BE2C (cell line): Measurements from ENCODE around the gene SLF2.

Experiments
- DNase-seq: peaks from one replicate; pipeline ENCODE4 v3.0.0-alpha.2; 2020
- H3K27me3 ChIP-seq: fragments of 250-450 bp; sonication (Bioruptor Pico); 2 replicates; pipeline ENCODE4 v1.5.1; 2020; ENCODE audit warnings: mild to moderate bottlenecking
- H3K36me3 ChIP-seq: fragments of 250-450 bp; sonication (Bioruptor Pico); 2 replicates; pipeline ENCODE4 v1.5.1; 2020; ENCODE audit warnings: mild to moderate bottlenecking
- H3K4me1 ChIP-seq: fragments of 250-450 bp; sonication (Bioruptor Pico); 2 replicates; pipeline ENCODE4 v1.5.1; 2020
- H3K4me3 ChIP-seq: 2 replicates; pipeline ENCODE4 v1.5.1; 2011; ENCODE audit warnings: low read depth, low read length
- H3K9me3 ChIP-seq: fragments of 250-450 bp; sonication (Bioruptor Pico); 2 replicates; pipeline ENCODE4 v1.5.1; 2020
- TF ChIP-seq, protein P1 (sequence below): IDR thresholded peaks from 2 replicates; pipeline ENCODE4 v1.5.1; 2012; ENCODE audit warnings: mild to moderate bottlenecking, low read depth, low read length

Gene SLF2

DNA sequence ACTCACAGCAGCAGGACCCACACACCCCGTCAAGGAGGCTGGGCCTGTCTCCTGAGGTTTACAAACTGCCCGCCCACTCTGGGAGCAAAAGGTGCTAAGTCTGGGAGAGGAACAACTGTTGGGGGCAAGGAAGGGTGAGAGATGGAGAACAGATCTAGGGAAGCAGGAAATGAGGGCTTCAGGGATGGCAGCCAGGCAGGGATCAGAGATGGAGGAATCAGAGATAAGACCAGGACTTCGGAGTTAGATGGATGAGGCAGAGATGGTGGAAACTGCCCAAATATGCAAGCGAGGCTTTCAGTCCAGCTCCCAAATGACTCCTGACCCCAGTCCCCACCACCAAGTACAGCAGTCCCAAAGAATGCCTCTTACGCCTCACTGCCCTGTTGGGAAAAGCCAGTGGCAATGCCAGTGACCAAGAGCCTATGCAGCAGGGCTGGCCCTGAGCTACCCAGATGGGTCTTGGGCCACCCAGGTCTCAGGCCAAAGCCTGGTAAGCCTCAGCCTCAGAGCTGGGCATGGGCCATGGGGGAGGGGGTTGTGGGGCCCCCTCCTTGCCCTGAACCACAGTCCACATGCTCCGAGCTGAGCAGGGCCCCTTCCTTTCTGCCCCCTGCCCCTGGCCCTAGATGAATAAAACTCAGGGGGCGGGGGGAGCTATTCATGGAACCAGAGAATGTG, 39.5 kb upstream of the SLF2 start:
- Histone ChIP-seq H3K9me3 (no peaks in the 10 kb centered on the region), H3K36me3 (no peaks in the 10 kb centered on the region), H3K4me1 (peaks cover 5% of the 10 kb centered on the region), H3K4me3 (no peak overlapping the region), H3K27me3 (no peaks in the 10 kb centered on the region)
- TF ChIP-seq, protein P1, sequence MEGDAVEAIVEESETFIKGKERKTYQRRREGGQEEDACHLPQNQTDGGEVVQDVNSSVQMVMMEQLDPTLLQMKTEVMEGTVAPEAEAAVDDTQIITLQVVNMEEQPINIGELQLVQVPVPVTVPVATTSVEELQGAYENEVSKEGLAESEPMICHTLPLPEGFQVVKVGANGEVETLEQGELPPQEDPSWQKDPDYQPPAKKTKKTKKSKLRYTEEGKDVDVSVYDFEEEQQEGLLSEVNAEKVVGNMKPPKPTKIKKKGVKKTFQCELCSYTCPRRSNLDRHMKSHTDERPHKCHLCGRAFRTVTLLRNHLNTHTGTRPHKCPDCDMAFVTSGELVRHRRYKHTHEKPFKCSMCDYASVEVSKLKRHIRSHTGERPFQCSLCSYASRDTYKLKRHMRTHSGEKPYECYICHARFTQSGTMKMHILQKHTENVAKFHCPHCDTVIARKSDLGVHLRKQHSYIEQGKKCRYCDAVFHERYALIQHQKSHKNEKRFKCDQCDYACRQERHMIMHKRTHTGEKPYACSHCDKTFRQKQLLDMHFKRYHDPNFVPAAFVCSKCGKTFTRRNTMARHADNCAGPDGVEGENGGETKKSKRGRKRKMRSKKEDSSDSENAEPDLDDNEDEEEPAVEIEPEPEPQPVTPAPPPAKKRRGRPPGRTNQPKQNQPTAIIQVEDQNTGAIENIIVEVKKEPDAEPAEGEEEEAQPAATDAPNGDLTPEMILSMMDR, result no peak
- DNase-seq, result no peak

DNA sequence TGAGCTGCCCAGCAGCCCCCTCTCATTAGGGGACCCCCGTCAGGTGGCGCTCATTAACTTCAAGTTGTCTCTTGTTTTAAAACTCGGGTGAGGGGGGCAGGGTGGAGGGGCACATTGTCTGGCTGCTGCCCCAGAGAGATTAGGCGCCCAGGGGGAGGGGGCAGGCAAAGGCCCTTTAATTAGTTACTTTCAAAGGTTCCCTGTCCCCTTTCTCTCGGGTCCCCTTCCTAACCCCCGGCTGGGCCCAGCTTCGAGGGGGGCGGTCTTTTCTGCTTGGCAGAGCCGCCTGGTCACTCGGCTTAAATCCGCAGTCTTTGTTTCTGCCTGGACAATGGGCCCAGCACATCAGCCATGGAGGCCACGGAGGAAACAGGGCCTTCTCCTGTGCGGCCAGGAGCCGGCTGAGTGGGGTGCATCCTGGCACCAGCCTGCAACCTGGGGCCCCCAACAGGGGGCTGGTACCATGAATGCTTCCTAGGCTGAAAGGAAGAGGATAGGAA, 38.9 kb upstream of the SLF2 start:
- peaks cover 9% of the 10 kb centered on the region for H3K4me1 ChIP-seq
- no peak for DNase-seq
- no peak overlapping the region for H3K4me3 ChIP-seq
- TF ChIP-seq, protein P1, result no peak
- no peaks in the 10 kb centered on the region for H3K9me3 ChIP-seq
- H3K27me3 ChIP-seq, result no peaks in the 10 kb centered on the region
- no peaks in the 10 kb centered on the region for H3K36me3 ChIP-seq

DNA sequence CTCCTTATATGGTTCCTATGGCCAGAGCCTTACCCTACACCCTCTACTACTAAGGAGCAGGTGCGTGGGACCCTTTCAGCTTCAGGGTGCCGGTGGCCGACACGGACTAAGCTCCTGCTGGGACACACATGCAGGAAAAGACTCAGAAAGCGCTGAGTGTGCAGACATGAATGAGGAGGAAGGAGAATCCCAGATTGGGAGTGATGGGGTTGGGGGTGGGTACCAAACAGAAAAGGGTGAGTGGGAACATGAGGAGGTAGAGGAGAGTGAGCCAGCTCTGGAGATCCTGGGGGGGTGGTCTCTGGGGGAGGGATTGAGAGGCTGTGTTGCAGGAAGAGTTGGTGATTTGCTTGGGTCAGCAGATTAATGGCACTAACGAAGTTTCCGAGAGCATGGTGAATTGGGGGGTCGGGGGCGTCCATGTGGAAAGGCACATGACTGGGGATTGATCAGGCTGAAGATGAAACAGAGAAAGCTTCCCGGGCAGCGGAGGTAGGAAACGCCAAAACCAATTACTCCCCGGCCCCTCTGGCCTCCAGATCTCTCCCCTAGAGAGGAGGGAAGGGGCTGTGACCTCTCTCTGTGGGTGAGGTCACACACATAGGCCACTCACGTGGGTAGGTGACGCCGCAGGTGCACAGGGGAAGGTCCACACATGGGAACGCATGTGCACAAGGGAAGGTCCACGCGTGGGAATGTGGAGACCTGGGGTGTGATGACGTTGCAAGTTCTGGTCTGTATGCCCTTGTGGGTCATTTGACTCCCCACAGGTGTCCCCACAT, 37.9 kb upstream of the SLF2 start:
- H3K36me3 ChIP-seq, result no peaks in the 10 kb centered on the region
- DNase-seq, result no peak
- no peak overlapping the region for H3K4me3 ChIP-seq
- H3K27me3 ChIP-seq, result no peaks in the 10 kb centered on the region
- TF ChIP-seq, protein P1, result no peak
- H3K4me1 ChIP-seq, result peaks cover 9% of the 10 kb centered on the region
- H3K9me3 ChIP-seq, result no peaks in the 10 kb centered on the region

DNA sequence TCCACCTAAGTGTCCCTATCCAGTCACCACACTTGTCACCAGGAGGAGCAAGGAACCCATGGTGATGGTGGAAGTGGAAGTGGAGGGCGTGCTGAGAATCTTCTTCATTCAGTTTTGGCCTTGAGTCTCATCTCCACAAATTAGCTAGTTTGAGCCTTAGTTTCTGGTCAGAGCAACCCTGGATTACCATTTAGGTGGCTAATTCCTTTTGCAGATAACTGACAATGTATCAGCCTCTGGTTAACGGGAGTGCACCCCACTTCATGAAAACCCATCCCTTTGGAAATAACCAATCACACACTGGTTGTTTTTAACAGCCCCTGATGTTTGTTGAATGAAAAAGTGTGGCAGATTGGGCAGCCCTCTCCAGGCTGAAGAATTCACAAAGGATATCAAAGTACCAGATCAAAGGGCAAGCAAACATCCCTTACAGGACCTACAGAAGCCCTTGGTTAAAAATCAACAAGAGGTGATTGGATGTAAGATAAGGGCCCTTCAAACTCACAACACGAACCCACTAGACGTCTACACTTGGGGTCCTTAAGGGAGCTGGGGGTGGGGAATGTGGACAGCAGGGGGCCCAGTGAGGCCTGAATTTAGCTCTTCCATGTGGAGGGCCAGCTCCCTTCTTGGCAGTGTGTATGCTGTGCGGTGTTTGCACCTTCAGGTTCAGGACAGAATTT, 37.1 kb upstream of the SLF2 start:
- Histone ChIP-seq H3K4me3 (no peak overlapping the region), H3K27me3 (no peaks in the 10 kb centered on the region), H3K36me3 (no peaks in the 10 kb centered on the region), H3K9me3 (no peaks in the 10 kb centered on the region), H3K4me1 (peaks cover 9% of the 10 kb centered on the region)
- TF ChIP-seq, protein P1, result no peak
- no peak for DNase-seq

DNA sequence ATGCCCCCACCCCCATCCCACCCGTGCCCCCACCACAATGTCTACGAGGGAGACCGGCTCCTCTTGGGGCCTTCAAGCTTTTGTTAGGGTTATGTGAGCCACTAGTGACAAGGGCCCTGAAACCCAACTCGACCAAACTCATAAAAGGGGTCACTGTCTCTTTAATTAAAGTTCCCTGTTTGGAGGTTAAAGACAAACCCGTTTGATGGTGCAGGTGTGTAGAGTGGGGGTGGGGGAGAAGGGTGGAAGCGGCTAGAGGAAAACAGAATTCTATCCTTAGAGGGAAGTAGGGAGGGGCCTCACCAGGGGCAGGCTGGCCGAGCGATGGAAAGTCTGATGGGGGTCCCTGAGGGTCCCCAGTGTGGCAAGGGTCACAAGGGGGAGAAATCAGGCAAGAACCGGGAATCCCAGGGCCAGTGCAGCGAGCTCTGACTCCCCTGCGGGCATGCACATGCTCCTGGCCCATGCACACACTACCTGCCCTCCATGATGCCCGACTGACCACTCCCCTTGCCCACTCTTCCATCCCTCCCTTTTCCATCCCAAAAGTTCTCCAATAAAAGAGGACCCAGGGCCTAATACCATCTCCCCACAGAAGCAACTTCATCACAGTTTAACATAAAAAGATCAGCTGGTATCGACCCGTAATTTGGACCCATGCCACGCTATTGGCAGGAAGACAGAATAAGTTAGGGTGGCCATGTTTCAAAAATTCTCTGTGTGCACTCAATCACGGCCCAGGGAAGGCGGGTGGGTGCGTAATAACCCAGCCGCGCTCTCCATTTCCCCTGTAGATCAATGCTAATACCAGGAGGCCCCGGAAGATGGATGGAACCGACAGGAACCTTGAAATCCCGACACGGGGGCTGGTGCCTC, 35.9 kb upstream of the SLF2 start:
- TF ChIP-seq, protein P1, result no peak
- DNase-seq, result no peak
- H3K4me1 ChIP-seq, result peaks cover 17% of the 10 kb centered on the region
- H3K36me3 ChIP-seq, result no peaks in the 10 kb centered on the region
- no peak overlapping the region for H3K4me3 ChIP-seq
- no peaks in the 10 kb centered on the region for H3K27me3 ChIP-seq
- H3K9me3 ChIP-seq, result no peaks in the 10 kb centered on the region
